ENCODE data around the gene TFPI. TPM values are rescaled to one million over a fixed set of nuclear protein-coding genes. Genes with fewer than 3 reads are reported as not detected.
"Not testable (repeated sequence)": the region's sequence is repeated elsewhere in the genome, so short reads cannot be mapped to it uniquely, and the experiment has no call there.

TFPI gene
- total RNA-seq, 2 donors from 2014 or later: 33.0 to 34.3 TPM

- no peak overlapping the region for H3K27ac Mint-ChIP-seq
Observed at GRCh38 chr2:187511356-187512315, 42.6 kb downstream of the TFPI start.

DNA sequence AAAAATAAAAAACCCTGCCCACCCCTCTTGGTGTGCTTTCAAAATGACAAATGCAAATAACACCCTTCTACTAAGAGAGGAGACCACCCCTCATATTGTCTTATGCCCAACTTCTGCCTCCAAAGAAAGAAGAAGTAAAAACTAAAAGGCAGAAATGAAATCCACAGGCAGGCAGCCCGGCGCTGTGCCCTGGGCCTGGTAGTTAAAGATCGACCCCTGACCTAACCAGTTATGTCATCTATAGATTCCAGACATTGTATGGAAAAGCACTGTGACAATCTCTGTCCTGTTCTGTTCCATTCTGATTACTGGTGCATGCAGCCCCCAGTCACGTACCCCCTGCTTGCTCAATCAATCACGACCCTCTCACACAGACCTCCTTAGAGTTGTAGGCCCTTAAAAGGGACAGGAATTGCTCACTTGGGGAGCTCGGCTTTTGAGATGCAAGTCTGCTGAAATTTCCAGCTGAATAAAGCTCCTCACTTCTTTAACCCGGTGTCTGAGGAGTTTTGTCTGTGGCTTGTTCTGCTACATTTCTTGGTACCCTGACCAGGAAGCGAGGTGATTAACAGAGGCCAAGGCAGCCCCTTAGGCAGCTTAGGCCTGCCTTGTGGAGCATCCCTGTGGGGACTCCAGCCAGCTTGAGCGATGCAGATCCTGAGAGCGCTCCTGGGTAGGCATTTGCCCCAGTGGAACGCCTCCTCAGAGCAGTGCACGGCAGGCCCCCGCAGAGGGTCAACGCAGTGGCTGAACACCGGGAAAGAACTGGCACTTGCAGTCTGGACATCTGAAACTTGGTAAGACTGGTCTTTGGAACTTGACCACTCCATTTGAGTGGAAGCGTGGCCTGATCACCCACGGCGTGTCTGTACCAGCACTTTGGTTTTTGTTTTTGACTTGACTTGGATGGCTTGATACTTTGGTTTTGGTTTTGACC lies 43.5 kb downstream of the TFPI start:
- H3K27me3 Mint-ChIP-seq (ENCODE audit: insufficient read depth); H3K27me3 ChIP-seq (ENCODE audit: control insufficient read depth, insufficient read depth, low read length, poor library complexity, severe bottlenecking); H3K9me3 ChIP-seq (ENCODE audit: control insufficient read depth, low read length); H3K36me3 ChIP-seq (ENCODE audit: control insufficient read depth, insufficient read depth, low read length); H3K9ac ChIP-seq (ENCODE audit: extremely low read depth, low read length, poor library complexity, severe bottlenecking); H3K4me1 ChIP-seq (ENCODE audit: control insufficient read depth, insufficient read depth, low read length): not testable (repeated sequence)
- H3K27ac Mint-ChIP-seq: peak overlapping the region; percentile 50
- peak; percentile 78 for DNase-seq
- Histone ChIP-seq H3K27ac (ENCODE audit: low read depth, low read length) (peak overlapping the region; percentile 88), H3K4me3 (ENCODE audit: low read length) (peak overlapping the region; percentile 49)
- WGBS, 2 experiments (ENCODE audit: insufficient coverage in 1 of 2, insufficient read length in 1 of 2): 61 to 72% methylated on average over 18 of the region's 18 CpGs
- H3K4me3 Mint-ChIP-seq: peak overlapping the region; percentile 16
- peaks cover 20% of the 10 kb centered on the region for H3K9me3 Mint-ChIP-seq
- H3K36me3 Mint-ChIP-seq (ENCODE audit: low read depth): peaks cover 26% of the 10 kb centered on the region
- H3K4me1 Mint-ChIP-seq: peaks cover 49% of the 10 kb centered on the region

More at GRCh38 chr2:187511356-187512315, 42.6 kb downstream of the TFPI start:
- TF ChIP-seq, protein P1, sequence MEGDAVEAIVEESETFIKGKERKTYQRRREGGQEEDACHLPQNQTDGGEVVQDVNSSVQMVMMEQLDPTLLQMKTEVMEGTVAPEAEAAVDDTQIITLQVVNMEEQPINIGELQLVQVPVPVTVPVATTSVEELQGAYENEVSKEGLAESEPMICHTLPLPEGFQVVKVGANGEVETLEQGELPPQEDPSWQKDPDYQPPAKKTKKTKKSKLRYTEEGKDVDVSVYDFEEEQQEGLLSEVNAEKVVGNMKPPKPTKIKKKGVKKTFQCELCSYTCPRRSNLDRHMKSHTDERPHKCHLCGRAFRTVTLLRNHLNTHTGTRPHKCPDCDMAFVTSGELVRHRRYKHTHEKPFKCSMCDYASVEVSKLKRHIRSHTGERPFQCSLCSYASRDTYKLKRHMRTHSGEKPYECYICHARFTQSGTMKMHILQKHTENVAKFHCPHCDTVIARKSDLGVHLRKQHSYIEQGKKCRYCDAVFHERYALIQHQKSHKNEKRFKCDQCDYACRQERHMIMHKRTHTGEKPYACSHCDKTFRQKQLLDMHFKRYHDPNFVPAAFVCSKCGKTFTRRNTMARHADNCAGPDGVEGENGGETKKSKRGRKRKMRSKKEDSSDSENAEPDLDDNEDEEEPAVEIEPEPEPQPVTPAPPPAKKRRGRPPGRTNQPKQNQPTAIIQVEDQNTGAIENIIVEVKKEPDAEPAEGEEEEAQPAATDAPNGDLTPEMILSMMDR (conservative IDR thresholded peaks at IDR 0.05): no peak
- 68 to 72% methylated on average over 3 to 9 of the region's 9 CpGs for WGBS, 2 experiments (ENCODE audit: insufficient coverage in 1 of 2, insufficient read length in 1 of 2)
- H3K36me3 ChIP-seq (ENCODE audit: control insufficient read depth, insufficient read depth, low read length): no peaks in the 10 kb centered on the region
- H3K4me3 ChIP-seq (ENCODE audit: low read length): no peak overlapping the region
- H3K27me3 Mint-ChIP-seq (ENCODE audit: insufficient read depth): no peaks in the 10 kb centered on the region
- peak overlapping the region; percentile 88 for H3K27ac ChIP-seq (ENCODE audit: low read depth, low read length)
- H3K9ac ChIP-seq (ENCODE audit: extremely low read depth, low read length, poor library complexity, severe bottlenecking): no peak overlapping the region
- peaks cover 45% of the 10 kb centered on the region for H3K4me1 Mint-ChIP-seq
- H3K9me3 Mint-ChIP-seq: peaks cover 24% of the 10 kb centered on the region
- peaks cover 5% of the 10 kb centered on the region for H3K4me1 ChIP-seq (ENCODE audit: control insufficient read depth, insufficient read depth, low read length)
- H3K27me3 ChIP-seq (ENCODE audit: control insufficient read depth, insufficient read depth, low read length, poor library complexity, severe bottlenecking): no peaks in the 10 kb centered on the region
- peaks cover 29% of the 10 kb centered on the region for H3K36me3 Mint-ChIP-seq (ENCODE audit: low read depth)
- no peak for DNase-seq
- peak overlapping the region; percentile 16 for H3K4me3 Mint-ChIP-seq
- peaks cover 7% of the 10 kb centered on the region for H3K9me3 ChIP-seq (ENCODE audit: control insufficient read depth, low read length)

DNA sequence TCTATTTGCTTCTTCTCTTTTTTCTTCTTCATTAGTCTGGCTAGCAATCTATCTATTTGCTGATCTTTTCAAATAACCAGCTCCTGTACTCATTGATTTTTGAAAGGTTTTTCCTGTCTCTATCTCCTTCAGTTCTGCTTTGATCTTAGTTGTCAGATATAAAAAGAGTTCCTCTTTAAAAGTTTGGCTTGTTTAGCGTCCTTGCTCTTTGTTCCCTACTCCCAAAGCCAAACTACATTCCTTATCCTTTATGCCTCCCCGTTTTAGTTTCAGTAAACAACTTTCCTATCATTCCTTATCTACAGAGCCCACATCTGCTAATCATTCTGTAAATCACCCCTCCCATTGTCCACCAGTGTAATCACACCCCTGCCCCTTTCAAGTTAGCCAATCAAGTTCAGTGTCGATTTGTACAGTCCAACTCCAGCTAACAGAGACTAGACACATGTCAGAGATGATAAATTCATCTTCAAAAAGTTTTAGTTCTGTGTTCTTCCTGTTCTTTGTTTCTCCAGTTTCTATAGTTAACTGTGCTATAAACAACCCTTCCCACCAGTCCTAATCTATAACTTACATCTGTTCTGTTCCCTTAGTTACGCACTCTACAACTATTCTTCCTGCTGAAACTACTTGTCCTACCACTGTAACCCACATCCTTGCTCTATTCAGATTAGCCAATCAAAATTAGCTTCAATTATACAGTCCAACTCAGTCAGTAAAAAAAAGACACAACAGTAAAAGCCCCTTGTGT lies 44.4 kb downstream of the TFPI start:
- Mint-ChIP-seq H3K36me3 (ENCODE audit: low read depth) (peaks cover 22% of the 10 kb centered on the region), H3K27ac (no peak overlapping the region), H3K9me3 (peaks cover 20% of the 10 kb centered on the region), H3K4me3 (no peak overlapping the region), H3K4me1 (peaks cover 56% of the 10 kb centered on the region), H3K27me3 (ENCODE audit: insufficient read depth) (no peaks in the 10 kb centered on the region)
- Histone ChIP-seq H3K4me1 (ENCODE audit: control insufficient read depth, insufficient read depth, low read length) (peaks cover 5% of the 10 kb centered on the region), H3K9ac (ENCODE audit: extremely low read depth, low read length, poor library complexity, severe bottlenecking) (no peak overlapping the region), H3K36me3 (ENCODE audit: control insufficient read depth, insufficient read depth, low read length) (no peaks in the 10 kb centered on the region), H3K4me3 (ENCODE audit: low read length) (peak overlapping the region; percentile 49), H3K27ac (ENCODE audit: low read depth, low read length) (peak overlapping the region; percentile 88), H3K27me3 (ENCODE audit: control insufficient read depth, insufficient read depth, low read length, poor library complexity, severe bottlenecking) (no peaks in the 10 kb centered on the region), H3K9me3 (ENCODE audit: control insufficient read depth, low read length) (peaks cover 5% of the 10 kb centered on the region)
- TF ChIP-seq, protein P1 (conservative IDR thresholded peaks at IDR 0.05): no peak
- WGBS, 2 experiments (ENCODE audit: insufficient coverage in 1 of 2, insufficient read length in 1 of 2): 62 to 69% methylated on average over 4 of the region's 4 CpGs
- no peak for DNase-seq
